Left colon (tissue), 2 donors: Measurements from ENCODE around the gene TMEM213. TPM values are rescaled to one million over a fixed set of nuclear protein-coding genes. Genes with fewer than 3 reads are reported as not detected.

Source experiments
- ATAC-seq: fragments of 200-7000 bp; cut with Tn5 transposase; one replicate; pipeline ENCODE4 v1.9.1; 2020; ENCODE audit warnings: mild to moderate bottlenecking, moderate library complexity
- DNase-seq, 2 donors: peaks; one replicate each; pipeline ENCODE4 v3.0.0-alpha.2; 2020
- intact Hi-C, 2 donors: fragments of 100-400 bp; cut with DNase I in 1 of 2; cut with micrococcal nuclease in 1 of 2; formaldehyde crosslinking; loops; one replicate each; pipeline versions ENCODE4 v1.11.2 to v1.14.0; 2022; cut with DNase I, micrococcal nuclease
- total RNA-seq, 2 donors: library from RNA; stranded (reverse); fragmentation: NEBNext Ultra II Directional; extraction: Animal tissue kit (Norgen Biotek cat#: 25700); gene quantifications; one replicate each; pipeline ENCODE4 v1.2.1, GENCODE V29; 2021
- donor health status: DM: no; HTN: no; CAD: no.
- donor health status: DM: yes; HTN: yes; CAD: no.

TMEM213 gene
- total RNA-seq, 2 donors from 2014 or later, result not detected

- DNase-seq (no peak), ATAC-seq (no peak)
- intact Hi-C loops, result no loop called here
These were observed 35.2 kb downstream of the TMEM213 start for GRCh38 chr7:138832966-138833365.

DNA sequence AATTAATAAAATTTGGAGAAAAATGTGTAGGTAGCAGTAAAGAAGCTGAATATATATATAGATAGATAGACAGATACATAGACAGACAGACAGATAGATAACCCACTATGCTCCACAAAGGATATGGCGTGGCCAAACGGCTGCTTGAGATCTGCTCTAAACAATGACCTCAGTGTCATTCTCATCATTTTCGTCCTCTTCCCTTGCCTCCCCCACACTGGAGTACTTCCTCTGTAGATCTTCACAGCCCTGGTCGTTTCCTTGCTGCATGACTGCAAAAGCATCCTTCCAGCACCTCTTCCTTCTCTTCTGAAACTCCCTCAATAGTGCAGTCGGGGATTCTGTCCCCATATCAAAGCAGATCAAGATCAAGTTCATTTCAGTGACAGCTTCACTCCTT, 35.8 kb downstream of the TMEM213 start:
- intact Hi-C loops, result no loop called here
- no peak for DNase-seq
- no peak for ATAC-seq

GRCh38 chr7:138834583-138834982, 36.8 kb downstream of the TMEM213 start:
- DNase-seq (no peak), ATAC-seq (no peak)
- intact Hi-C loops, result no loop called here

DNA sequence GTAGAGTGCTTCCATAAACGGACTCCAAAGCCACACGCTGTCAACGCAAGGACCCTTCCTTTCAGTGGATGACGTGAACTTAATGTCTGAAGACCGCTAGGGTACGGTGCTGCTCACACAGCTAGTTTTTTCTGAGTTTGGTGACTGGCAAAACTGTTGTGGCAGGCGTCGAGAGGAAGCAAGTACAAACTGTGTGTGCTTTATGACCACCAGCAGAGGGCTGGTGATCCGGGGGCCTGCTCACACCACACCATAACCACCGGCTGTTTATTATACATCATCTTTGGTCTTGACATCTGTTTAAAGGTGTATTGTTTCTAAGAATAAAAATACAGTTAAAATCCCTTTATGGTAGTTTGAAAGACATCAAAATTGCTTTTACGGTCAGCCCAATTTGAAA, 37.3 kb downstream of the TMEM213 start:
- ATAC-seq, result no peak
- no peak for DNase-seq
- intact Hi-C loops, result no loop called here

DNA sequence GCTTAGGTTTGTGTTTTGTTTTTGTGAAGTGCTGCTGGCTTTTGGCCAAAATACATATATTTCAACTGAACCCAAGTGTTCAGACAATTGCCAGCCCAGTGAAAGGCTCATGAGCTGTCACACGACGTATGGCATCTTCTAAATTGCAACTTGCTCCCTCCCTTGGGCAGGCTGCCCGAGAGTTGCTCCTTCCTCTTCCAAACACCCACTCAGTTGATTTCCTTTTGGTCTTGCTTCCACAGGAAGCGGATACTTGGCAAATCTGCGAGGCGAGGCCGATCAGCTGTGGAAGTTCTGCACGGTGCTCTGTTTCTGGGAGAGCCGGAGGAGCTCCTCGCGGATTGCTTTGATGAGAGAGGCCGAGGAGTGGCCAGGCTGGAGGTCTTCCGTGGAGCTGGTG, 39.8 kb downstream of the TMEM213 start:
- no peak for ATAC-seq
- intact Hi-C loops, result no loop called here
- DNase-seq, result peak in 1 of 2 donors; percentile 4

- ATAC-seq (no peak), DNase-seq (no peak)
- intact Hi-C loops, result no loop called here
These were observed 40.4 kb downstream of the TMEM213 start for GRCh38 chr7:138838166-138838565.

DNA sequence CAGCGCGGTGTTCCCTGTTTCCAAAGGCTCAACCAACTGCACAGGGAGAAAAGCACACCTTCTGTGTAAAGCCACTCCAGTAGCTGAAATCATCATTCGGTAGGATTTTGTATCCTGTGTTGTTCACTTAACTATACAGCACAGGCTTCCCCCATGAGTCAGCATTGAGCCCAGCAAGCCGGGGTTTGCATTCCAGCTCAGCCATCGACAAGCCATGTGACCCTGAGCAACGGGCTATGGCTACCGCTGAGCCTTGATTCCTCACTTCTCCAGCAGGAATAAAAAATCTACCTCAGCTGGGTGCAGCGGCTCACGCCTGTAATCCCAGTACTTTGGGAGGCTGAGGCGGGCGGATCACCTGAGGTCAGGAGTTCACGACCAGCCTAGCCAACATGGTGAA, 44.3 kb downstream of the TMEM213 start:
- DNase-seq (no peak), ATAC-seq (no peak)
- intact Hi-C loops, result no loop called here

DNA sequence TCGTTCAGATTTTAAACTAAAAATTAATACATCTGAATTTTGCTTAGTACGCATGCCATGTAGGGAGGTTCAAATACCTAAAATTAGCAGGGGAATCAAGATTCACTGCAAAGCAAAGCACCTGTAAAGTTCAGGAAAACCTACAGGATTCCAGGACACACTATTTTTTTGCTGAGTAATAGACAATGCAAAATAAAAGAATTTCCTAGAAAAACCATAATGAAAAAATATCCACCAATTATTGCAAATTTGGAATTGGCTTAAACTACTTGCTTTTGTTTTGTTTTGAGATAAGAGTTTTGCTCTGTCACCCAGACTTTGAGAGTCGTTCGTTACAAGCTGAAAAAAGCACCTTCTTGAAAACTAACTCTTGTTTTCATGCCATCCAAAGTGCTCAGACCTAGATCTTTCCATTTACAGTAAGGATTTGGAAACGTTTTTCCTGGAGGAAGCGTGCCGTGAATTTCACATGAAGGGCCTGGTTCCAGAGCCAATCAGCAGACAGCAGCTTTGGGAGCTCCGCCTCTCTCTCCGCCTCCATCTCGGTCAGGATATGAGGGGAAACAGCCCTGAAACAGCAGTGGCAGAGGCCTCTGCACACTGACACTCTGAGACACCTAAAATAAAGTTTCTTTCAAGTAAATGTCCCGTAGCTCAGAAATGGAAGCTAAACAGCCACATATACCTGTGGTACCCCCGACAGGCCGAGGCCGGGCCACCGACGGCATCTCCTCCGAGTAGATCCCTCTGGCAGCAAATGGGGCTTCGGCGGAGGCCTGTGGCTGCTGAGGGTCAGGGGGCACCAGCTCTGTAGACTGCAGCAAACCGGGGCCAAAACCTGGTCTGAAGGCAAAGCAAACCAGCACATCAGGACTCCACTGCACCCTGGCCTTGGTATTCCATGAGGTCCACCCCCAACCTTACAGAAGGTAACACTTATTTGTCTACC, 46.1 kb downstream of the TMEM213 start:
- intact Hi-C loops, result no loop called here
- no peak for ATAC-seq
- DNase-seq, result no peak

GRCh38 chr7:138845711-138846110, 47.9 kb downstream of the TMEM213 start:
- DNase-seq (no peak), ATAC-seq (no peak)
- intact Hi-C loops, result no loop called here

- intact Hi-C loops, result no loop called here
These were observed 50.5 kb downstream of the TMEM213 start for GRCh38 chr7:138848056-138848980.

GRCh38 chr7:138849701-138850100, 51.9 kb downstream of the TMEM213 start:
- ATAC-seq, result no peak
- intact Hi-C loops, result no loop called here
- no peak for DNase-seq

More at GRCh38 chr7:138848056-138848980, 50.5 kb downstream of the TMEM213 start:
- no peak for ATAC-seq
- no peak for DNase-seq

GRCh38 chr7:138852469-138852868, 54.7 kb downstream of the TMEM213 start:
- intact Hi-C loops, result no loop called here
- no peak for ATAC-seq
- no peak for DNase-seq

- ATAC-seq, result no peak
- intact Hi-C loops, result no loop called here
- no peak for DNase-seq
These were observed 55.7 kb downstream of the TMEM213 start for GRCh38 chr7:138853448-138853847.

DNA sequence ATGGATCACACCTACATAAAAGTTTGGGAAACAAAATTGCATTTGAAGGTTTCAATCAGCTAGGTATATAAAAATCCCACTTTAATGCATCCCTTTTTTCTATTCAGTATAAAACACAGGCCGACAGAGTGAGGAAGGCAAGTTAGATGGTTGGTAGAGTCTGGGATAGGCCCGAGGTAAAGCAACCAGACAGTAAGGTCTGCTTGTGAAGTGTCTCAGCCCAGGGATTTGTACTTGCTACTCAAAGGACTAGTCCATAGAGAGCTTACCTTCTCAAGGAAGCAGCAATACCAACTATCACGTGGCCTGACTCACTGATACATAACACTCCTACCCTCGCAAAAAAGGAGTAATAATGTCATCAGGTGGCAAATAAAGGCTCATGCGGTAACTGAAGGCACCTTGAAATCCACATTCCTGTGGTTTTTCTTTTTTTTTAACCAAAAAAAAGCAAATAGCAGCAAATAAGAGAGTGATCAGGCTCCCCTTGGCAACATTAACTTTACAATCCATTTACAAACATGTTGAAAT, 56.4 kb downstream of the TMEM213 start:
- ATAC-seq (no peak), DNase-seq (no peak)
- intact Hi-C loops, result no loop called here

- DNase-seq (no peak), ATAC-seq (no peak)
- intact Hi-C loops, result no loop called here
These were observed 59.9 kb downstream of the TMEM213 start for GRCh38 chr7:138857728-138858127.

DNA sequence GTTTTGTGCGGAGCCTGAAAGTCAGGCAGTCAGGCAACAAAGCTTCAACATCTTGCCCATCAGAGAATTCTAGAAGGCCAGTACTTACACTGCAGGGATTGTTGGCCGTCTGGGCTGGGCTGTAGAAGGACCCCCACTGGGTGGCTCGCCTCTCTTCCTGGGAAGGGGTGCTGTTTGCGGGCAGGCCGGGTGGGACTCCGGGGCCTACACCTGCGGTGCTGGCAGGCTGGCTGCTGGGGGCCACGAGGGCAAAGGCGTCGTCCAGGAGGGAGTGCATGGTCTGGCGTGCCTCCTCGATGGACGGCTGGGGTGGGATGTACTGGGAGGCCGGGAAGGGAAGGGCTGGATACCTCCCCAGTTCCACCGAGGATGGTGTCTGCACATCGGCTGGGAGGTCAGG, 63.3 kb downstream of the TMEM213 start:
- DNase-seq (no peak), ATAC-seq (no peak)
- intact Hi-C loops, result no loop called here

- ATAC-seq (no peak), DNase-seq (no peak)
- intact Hi-C loops, result no loop called here
These were observed 66.1 kb downstream of the TMEM213 start for GRCh38 chr7:138863931-138864330.

GRCh38 chr7:138864667-138865066, 66.9 kb downstream of the TMEM213 start:
- intact Hi-C loops, result no loop called here
- DNase-seq (no peak), ATAC-seq (peak; percentile 80)

DNA sequence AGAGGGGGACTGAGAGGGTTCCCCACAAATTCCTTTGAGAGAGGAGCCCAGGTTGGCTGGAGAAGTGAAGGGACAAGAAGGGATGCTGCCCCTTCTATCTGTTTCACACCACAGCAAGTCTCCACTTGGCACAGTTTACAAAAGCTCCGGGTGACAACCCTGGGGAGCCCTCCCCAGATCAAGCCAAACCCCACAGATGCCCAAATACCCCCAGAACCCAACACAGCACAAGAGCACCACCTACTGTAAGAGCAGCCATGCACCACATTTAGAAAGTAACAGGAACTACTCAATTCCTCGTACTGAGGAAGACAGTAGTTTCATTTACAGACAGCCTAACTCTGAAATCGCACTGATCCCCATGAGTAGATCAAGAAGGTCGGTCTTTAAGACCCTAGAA, 68.0 kb downstream of the TMEM213 start:
- ATAC-seq, result no peak
- DNase-seq, result no peak
- intact Hi-C loops, result no loop called here

DNA sequence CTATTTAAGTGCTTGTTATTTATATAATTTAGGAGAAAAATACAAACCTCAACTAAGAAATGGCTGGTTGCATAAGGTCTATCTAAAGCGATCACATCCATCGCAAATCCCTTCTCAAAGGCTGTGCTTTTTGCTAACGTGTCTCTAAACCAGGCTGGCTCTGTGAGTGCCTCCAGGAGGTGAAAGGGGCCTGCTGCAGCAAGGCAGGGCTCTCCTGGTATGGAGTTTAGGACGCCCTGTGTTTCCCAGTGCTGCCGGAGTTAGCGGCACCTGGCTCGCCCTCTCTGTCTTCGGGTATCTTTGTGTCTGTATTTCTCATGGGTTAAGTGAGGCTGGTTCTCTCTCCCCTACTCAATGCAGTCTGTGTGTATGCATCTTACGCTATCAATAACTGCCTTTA, 68.6 kb downstream of the TMEM213 start:
- DNase-seq (no peak), ATAC-seq (no peak)
- intact Hi-C loops, result no loop called here
